GM19397 (cell line): ENCODE measurements around the gene ZMYND8.
"Not testable (repeated sequence)": the region's sequence is repeated elsewhere in the genome, so short reads cannot be mapped to it uniquely, and the experiment has no call there.

Experiments used
- ATAC-seq: cut with Tn5 transposase; IDR thresholded peaks from one replicate; pipeline ENCODE4 v1.9.1; 2021; ENCODE audit warnings: mild to moderate bottlenecking, moderate library complexity; ENCODE audit not compliant: unreplicated experiment

ZMYND8 gene

DNA sequence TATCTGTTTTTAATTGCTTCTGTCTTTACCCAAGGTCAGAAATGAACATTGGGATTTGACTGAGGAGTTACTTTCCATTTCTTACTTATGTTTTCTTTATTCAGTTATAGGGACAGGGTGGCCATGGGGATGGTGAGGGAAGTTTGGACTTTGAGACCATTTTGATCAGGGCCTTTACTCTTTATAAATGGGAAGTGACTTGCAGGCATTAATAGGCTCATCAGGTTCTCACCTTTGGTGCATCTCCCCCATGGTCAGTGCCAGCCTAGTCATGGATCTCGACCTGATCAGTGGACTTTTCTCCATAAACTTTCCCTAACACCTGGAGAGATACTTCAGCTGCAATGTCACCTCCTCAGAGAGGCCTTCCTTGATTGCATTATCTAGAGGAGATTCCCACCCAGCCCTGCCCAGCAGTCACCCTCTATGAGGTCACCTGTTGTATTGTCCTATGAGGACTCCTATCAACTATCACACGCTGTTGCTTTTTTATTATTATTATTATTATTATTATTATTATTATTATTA is 16.8 kb upstream of the ZMYND8 start:
- ATAC-seq = no peak

DNA sequence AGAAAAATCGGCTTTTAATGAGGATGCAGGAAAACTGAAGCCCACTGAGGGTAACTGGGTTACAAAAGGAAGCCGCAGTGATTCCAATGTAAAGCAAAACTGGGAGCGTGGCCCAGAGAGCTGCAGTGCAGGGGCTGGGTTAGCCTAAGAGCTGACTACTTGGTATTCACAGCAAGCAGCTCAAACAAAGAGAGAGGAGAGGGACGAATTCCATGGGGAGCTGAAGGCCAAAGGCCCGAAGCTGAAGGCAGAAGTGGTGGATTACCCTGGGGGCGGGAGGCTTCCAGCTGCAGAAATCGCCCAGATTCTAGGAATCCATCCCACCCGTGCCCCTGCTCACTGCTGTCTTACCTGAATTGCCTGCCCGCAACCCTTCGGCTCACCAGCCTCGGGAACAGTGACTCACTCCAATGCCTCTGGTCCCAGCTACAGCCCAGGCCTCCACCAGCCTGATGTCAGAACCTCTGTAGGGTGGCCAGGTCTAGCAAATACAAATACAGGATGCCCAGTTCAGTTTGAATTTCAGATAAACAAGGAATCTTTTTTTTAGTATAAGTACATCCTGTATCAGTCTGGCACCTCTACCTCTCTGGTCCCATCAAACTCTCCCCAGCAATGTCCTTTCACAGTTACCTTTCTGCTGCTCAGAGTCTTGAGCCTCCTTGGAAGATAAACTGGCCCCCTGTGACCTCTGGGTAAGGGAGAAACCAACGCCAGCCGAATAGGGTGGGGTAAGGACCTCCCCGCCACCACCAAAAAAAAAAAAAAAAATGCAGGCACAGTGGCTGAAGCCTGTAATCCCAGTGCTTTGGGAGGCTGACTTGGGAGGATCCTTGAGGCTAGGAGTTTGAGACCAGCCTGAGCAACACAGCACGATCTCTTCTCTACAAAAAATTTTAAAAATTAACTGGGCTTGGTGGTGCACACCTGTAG is 14.6 kb upstream of the ZMYND8 start:
- no peak for ATAC-seq

DNA sequence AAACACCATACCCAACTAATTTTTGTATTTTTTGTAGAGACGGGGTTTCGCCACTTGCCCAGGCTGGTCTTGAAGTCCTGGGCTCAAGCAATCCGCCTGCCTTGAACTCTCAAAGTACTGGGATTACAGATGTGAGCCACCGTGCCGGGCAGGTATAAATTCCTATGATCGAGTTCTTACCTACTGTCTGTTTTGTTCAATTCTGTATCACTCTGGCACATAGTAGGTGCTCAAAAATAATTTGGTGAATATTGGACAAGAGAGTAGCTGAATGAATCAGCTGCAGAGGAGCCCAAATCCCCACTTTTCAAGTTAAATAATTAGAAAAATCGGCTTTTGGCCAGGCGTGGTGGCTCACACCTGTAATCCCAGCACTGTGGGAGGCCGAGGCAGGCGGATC is 13.7 kb upstream of the ZMYND8 start:
- ATAC-seq = no peak

DNA sequence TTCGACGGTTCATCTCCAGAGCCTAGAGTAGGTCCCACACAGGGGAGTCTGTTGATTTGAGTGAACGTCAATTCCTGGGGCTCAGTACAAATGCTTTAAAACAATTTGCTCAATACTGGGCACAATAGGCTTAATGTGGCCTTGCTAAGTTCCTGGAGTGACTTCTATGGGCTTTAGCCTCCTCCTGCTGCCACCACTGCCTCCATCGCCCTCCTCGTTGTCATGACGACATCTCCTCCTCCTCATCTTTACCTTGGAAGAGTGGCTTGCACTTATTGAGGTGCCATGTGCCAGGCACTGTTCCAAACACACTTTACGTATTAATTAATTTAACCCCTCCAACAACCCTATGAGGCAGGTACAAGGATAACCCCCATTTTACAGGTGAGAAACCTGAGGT is 11.8 kb upstream of the ZMYND8 start:
- no peak for ATAC-seq

DNA sequence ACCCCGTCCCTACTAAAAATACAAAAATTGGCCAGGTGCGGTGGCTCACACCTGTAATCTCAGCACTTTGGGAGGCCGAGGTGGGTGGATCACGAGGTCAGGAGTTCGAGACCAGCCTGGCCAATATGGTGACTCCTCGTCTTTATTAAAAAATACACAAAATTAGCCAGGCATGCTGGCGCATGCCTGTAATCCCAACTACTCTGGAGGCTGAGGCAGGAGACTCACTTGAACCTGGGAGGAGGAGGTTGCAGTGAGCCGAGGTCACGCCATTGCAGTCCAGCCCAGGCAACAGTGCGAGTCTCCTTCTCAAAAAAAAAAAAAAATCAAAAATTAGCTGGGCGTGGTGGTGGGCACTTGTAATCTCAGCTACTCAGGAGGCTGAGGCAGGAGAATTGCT is 9.8 kb upstream of the ZMYND8 start:
- ATAC-seq = not testable (repeated sequence)

DNA sequence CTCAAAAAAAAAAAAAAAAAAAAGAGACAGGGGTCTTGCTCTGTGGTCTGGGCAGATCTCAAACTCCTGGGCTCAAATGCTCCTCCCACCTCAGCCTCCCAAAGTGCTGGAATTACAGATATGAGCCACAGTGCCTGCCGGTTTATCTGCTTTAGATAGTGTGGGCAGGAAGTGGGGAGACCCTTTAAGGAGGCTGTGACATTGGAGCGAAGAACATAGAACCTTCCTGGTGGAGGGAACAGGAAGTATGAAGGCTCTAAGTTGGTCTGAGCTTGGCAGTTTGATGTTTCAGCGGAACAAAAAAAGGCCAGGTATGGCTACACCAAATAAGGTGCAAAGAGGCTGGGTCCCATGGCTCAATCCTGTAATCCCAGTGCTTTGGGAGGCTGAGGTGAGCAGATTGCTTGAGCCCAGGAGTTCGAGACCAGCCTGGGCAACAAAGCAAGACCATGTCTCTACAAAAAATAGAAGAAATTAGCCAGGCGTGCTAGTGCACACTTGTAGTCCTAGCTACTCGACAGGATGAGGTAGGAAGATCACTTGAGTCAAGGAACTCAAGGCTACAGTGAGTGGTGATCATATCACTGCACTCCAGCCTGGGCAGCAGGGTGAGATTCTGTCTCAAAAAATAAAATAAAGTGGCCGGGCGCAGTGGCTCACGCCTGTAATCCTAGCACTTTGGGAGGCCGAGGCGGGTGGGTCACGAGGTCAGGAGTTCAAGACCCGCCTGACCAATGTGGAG is 8.7 kb upstream of the ZMYND8 start:
- no peak for ATAC-seq

DNA sequence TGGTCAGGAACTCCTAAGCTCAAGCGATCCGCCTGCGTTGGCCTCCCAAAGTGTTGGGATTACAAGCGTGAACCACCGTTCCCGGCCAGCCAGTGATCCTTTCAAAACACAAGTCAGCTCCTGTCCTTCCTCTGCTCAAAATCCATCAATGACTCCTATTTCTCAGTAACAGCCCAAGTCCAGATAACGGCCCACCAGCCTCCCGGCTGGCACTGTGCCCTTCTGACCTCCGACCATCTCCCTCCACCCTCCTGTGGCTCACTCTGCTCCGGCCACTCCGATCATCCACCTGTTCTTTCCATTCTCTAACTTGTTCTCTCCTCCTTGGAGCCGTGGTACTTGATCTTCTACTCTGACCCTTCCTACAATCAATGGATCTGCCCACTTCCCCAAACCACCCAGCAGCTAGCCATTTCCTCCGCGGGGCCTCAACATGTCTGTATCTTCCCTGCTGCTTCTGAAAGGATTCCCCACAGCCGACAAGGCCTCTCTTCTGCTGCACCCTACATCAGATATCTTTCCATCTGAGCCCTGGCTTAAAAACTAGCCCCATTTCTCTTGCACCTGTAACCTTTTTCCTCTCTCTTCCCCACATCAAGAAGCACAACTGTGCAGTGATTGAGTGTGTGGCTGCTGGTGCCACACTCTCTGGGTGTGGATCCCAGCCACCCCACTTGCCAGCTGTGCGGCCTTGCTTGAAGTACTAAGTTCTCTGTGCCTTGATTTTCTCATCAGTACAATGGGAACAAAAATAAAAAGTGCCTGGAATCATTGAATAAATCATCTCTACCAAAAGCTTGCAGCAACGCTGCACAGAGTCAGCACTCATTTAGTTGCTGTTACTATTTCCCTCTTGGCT is 6.1 kb upstream of the ZMYND8 start:
- ATAC-seq = no peak

DNA sequence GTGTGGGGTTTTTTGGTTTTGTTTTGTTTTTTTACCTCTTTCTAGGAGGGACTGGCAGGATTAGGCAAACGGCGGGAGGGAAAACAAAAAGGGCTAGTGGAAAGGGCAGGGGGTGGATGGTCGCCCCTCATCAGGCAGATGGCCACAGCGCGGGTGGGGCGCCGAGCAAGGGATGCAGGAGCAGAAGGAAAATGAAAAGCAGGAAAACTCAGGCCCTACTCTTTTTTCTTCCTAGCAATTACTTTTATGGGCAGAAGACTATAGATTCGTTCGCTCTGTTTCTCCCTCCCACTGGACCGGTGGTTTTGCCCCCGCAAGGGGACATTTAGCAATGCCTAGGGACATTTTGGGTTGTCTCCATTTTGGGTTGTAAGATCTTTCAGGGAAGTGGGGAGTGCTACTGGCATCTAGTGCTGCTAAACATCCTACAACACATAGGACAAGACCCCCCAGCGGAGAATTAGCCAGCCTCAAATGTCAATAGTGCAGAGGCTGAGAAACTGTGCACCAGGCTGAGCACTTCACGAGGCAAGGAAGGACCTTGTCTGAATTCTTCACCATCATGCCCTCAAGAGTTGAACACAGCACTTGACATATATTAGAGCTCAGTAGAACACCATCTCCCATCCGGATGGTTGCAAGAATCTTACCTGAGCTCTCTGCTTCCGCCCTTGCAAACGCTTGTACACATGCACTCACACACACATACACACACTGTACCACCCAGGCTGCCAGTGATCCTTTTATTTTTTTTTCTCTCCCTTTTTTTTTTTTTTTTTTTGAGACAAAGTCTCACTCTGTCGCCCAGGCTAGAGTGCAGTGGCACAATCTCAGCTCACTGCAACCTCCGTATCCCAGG is 4.8 kb upstream of the ZMYND8 start:
- no peak for ATAC-seq

DNA sequence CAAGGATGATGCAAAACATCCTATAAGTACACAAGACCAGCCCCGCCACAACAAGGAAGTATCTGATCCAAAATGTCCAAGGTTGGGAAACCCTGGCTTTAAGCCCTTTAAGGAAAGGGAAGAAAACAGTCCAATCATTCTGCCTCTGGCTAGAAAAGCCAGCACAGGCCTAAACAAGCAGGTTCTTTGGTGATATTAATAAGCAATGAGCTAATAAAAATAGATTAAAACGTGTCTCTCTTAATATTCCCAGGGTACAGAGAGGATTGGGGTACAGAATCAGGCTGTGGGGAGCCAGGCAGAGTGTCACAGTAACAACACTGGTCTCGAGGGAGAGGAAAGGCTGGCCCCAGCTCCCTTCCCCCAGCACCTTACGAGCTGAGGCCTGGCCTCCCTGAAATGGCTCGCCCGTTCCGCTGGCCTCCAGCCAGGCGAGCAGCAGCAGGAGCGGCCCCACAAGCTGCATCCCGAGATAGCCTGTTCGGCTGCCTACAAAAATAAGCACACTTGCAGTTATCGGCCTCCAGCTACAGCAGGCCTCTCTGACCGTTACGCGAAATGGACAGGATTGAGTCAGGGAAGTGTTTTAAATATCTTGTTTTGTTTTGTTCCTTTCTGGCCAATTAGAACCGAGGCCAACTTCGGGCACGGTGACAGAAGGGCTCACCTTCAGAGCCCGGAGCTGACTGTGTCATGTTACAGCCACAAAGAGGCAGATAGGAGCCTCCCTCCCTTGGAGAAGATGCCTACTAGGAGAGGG is 4.0 kb upstream of the ZMYND8 start:
- no peak for ATAC-seq

DNA sequence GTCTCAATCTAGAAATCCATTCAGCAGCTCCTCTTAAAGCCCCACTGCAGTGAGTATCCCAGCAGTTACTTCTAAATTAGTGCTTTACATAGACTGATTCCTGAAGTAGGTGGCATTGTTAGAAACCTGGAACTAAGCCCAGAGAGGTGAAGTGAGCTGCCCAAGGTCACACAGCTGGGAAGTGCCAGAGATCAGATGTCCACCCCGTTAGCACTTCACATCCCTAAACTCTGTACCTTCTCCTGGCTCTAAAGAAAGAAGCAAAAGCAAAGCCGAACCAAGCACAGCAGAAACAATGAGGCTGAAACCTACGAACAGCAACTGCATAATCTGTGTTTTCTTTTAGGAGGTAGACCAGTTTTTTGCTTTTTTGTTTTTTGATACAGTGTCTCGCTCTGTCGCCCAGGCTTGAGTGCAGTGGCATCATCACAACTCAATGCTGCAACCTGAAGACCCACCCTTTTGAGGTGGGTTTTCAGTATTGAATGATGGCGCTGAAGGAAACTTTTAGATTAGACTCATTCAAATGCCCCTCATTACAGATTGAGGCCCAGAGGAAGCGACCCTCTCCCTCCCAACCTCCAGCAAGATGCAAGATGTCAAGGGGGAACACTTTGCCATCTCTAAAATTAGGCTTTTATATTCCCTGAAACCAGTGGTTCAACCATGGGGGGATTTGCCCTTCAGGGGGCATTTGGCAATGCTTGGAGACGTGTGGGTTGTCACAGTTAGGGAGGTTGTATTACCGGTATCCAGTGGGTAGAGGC is 3.2 kb upstream of the ZMYND8 start:
- ATAC-seq = no peak

DNA sequence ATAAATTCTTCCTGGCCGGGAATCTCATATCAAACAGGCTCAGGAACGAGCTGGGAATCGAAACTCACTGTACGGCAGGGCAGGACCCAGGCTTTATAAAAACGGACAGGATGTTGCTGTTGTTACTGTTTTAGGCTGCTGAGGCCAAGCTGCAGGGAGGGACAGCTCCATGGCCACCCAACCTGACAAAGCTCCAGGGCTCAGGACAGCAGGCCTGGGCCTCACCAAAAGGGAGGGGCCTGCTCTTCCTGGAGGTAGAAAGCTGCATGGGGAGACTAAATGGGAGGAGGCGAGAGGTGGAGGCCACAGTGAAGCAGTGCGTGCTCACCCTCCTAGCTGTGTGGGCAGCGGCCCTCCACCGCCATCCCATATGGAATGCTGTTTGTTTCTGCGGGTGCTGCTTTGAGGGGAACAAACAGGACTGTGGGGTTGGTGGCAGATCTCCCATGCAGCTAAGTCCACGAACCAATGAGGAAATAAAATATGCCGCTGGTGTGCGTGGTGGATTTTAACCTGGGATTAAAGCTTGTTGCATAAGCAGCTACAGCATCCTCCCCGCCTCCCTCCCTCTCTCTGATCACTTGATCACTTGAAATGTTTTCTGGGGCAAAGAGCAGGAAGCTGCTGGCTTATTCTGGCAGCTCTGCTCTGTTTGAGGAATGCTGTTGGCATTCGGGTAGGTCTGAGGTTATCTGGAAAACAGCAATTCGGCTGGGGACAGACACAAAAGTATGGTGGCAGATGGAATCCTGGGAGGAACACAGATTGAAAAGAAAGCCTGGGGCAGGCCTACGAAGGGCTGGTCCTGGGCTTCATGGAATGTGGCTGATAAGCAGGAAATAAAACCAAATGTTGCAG is 2.4 kb upstream of the ZMYND8 start:
- no peak for ATAC-seq

DNA sequence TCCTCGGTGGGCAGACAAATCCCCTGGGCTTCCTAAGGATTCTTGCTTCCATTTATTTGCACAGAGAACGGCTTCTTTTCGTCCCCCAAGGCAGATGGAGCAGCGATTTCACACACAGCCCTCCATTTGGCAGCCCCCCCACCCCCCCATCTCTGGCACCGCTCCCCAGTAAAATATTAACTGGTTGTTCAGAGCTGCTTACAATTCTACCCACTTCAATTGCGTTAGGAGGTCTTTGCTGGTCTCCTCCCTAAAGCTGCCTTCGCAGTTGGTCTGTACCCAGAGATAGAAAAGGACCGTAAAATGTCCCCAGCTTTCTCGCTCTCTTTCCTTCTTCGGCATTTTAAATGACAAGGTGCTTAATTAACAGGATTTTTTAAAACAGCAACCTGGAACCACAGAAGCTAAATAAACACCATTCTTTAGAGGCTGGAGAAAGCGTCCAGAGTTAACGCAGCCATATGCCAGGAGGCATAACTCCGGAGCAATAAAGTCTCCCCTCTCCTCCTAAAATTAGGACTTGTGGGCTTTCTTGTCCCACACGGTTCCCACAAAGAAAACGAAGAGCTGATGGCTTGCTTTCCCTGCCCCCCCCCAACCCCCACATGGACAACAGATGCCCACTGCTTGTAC is 1.7 kb upstream of the ZMYND8 start:
- no peak for ATAC-seq

DNA sequence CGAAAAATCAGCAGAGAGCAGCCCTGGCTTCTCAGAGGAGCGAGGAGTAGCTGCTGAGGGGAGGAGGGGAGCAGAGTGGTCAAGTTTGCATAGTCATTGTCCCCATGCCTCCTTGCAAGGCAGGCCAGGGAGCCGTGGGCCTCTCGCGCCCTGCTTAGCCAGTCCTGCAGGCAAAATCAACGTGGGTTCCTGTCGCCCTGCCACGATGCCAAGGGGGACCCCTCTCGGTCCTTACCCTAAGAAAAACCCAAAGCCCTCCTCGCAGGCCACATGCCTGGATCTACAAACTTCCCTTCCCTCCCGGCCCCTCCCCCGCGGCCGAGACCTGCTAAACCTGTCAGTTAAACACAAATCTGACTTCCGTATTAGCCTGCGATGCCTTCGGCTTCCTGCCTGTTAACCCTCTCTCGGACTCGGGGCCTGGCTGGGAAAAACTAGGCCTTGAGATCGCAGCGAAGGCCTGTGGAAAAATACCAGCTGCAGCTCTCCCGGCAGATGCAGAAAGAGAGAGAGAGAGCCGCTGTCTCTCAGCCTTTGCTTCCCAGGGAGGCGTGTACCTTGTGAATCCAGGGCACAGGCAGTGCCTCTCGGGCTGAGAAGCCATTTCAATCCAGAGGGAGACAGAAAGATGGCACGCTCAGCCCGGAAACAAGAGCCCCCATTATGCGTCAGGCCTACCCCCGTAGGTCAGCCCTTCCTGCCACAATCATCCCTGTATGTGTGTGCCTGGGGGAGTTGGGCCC is 968 bp upstream of the ZMYND8 start:
- ATAC-seq = peak; percentile 60

DNA sequence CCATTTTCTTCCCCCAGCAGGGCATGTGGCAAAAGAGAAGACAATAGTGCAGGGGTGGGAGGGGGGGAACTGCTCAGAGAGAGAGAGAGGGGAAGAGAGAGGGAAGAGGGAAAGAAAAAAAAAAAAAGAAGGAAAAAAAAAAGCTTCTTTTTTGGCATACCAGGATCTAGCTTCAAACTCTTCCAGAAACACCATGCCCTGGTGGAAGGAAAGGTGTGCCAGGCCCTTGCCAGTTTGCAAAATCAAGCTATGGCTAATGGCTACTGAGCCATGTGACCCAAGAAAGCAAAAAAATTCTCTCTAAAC is 326 bp downstream of the ZMYND8 start:
- no peak for ATAC-seq

DNA sequence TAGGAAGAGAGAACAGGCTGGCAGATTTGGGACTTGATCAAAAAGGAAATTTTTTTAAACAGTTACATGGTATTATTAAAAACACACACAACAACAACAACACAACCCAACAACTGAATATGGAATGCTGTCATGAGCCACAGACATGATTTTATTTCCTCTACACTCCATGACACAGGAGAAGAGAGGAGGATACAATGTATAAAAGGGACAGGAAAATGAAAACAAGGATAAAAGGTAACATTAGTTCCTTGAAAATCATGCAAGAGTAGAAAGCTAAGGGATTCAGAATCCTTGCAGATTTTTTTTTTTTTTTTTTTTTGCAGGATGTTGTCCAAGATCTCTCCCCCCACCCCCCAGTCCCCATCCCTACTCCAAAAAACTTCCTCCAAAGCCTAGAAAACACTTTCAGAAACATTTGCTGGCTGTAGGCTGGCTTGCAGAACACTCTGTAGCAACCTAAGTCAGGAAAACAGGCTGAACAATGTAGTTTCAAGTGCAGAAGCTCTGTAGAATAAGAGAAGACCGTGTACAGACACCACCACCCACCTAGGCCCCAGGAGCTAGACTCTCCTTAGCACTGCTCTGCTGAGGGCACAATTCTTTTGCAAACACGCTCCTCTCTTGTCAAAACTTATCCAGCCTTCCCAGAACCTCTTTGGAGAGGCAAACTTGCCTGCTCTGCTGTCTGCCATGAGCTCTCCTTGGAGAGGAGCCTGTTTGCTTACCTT is 845 bp downstream of the ZMYND8 start:
- no peak for ATAC-seq
